CD4-positive, alpha-beta T cell (primary cell): ENCODE results near the gene MYO1D. TPM values are rescaled to one million over a fixed set of nuclear protein-coding genes. Genes with fewer than 3 reads are reported as not detected.

ENCODE experiments used
- ATAC-seq: fragments of 200-7000 bp; cut with Tn5 transposase; one replicate; pipeline ENCODE4 v1.10.0; 2022; ENCODE audit warnings: mild to moderate bottlenecking; ENCODE audit not compliant: poor library complexity
- CTCF ChIA-PET: fragments of 350-600 bp; sonication (Branson Sonifier 250); formaldehyde crosslinking; loops from one replicate; lab custom pipeline; 2021; ENCODE audit warnings: antibody characterized with exemption, inconsistent platforms; lab: Charles Lee
- POLR2A ChIA-PET: fragments of 350-600 bp; sonication (Branson Sonifier 250); formaldehyde crosslinking; loops from one replicate; lab custom pipeline; 2021; ENCODE audit warnings: antibody characterized with exemption, inconsistent platforms; lab: Charles Lee
- DNase-seq, 14 experiments: peaks; one replicate each; pipeline ENCODE4 v3.0.0-alpha.2; 2013 to 2020; ENCODE audit warnings: mixed read lengths in 2 of 14
- H3K27ac ChIP-seq, 2 donors: one replicate each; pipeline versions ENCODE4 v1.5.1 to v1.7.0; 2013; ENCODE audit warnings: low read length in 2 of 2, low read depth in 1 of 2, mild to moderate bottlenecking in 1 of 2
- H3K27me3 ChIP-seq, 2 experiments: 1 replicate in 1 of 2; 2 replicates in 1 of 2; pipeline versions ENCODE4 v1.6.1 to v1.7.0; 2013; ENCODE audit warnings: low read length in 2 of 2, control low read depth in 1 of 2, mild to moderate bottlenecking in 1 of 2, moderate library complexity in 1 of 2; ENCODE audit not compliant: insufficient read depth in 2 of 2, control insufficient read depth in 1 of 2
- H3K36me3 ChIP-seq: one replicate; pipeline ENCODE4 v1.6.1; 2013; ENCODE audit warnings: low read length, control low read depth; ENCODE audit not compliant: insufficient read depth
- H3K4me1 ChIP-seq: one replicate; pipeline ENCODE4 v1.6.1; 2013; ENCODE audit warnings: low read length, control low read depth; ENCODE audit not compliant: insufficient read depth
- H3K4me3 ChIP-seq: one replicate; pipeline ENCODE4 v1.5.1; 2013; ENCODE audit warnings: mild to moderate bottlenecking, low read length, moderate library complexity
- H3K9me3 ChIP-seq, 2 experiments: 1 replicate in 1 of 2; 2 replicates in 1 of 2; pipeline versions ENCODE4 v1.6.1 to v1.7.0; 2013; ENCODE audit warnings: low read length in 2 of 2, mild to moderate bottlenecking in 2 of 2, control low read depth in 1 of 2, moderate library complexity in 1 of 2; ENCODE audit not compliant: control insufficient read depth in 1 of 2, insufficient read depth in 1 of 2
- H3K27ac Mint-ChIP-seq: one replicate; pipeline ENCODE4 v1.8.0; 2020; ENCODE audit warnings: mixed read lengths
- H3K27me3 Mint-ChIP-seq: one replicate; pipeline ENCODE4 v1.8.0; 2021; ENCODE audit warnings: mixed read lengths
- H3K36me3 Mint-ChIP-seq: one replicate; pipeline ENCODE4 v1.8.0; 2021; ENCODE audit warnings: low read depth, mixed read lengths
- H3K4me1 Mint-ChIP-seq: one replicate; pipeline ENCODE4 v1.8.0; 2021; ENCODE audit warnings: low read depth, mixed read lengths
- H3K4me3 Mint-ChIP-seq: one replicate; pipeline ENCODE4 v1.8.0; 2020; ENCODE audit warnings: mild to moderate bottlenecking, mixed read lengths
- H3K9me3 Mint-ChIP-seq: one replicate; pipeline ENCODE4 v1.8.0; 2020; ENCODE audit warnings: mixed read lengths
- intact Hi-C, 2 experiments: fragments of 100-400 bp; cut with DNase I in 1 of 2; cut with micrococcal nuclease in 1 of 2; formaldehyde crosslinking; loops; one replicate each; pipeline versions ENCODE4 v1.15.1 to v1.9.0; 2023 to 2025; cut with DNase I, micrococcal nuclease
- total RNA-seq, 174 experiments: library from RNA in 2 of 174; stranded (reverse) in 2 of 174; gene quantifications; one replicate each; pipeline ENCODE4 v1.2.3 and lab custom pipeline; 2021 to 2026
- TF ChIP-seq, protein P1 (sequence below): fragments of 200-600 bp; IDR thresholded peaks from one replicate; pipeline ENCODE4 v1.8.0; 2022; ENCODE audit warnings: antibody characterized with exemption, mild to moderate bottlenecking

Gene MYO1D
- total RNA-seq, 2 experiments from 2014 or later: 5.8 to 6.4 TPM

DNA sequence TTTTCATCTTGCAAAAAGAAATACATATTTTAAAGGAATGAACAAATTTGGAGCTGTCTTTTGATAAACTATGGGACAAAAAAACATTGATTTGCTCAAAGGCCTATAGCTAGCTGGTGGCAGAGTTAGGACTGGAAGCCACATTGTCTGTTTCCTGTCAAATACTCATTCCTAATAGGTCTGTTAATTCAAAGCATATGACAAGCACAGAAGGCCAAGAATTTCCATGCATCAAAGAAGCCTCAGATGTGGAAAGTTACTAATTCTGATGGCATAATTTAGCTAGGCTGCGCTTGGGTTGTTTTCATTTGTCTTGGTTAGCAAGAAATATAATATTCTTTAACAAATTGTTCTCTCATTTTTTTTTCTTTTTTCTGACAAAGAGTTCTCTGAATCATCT lies 292.1 kb downstream of the MYO1D start:
- intact Hi-C loops: no loop called here
- no peak overlapping the region for H3K27ac Mint-ChIP-seq
- H3K4me3 ChIP-seq: no peak overlapping the region
- peaks cover 8% of the 10 kb centered on the region for H3K9me3 Mint-ChIP-seq
- H3K4me1 Mint-ChIP-seq: no peaks in the 10 kb centered on the region
- DNase-seq (no peak), ATAC-seq (no peak)
- no peaks in the 10 kb centered on the region for H3K27me3 ChIP-seq
- H3K36me3 ChIP-seq: no peaks in the 10 kb centered on the region
- no peak overlapping the region for H3K4me3 Mint-ChIP-seq
- CTCF ChIA-PET: no interaction called here
- H3K9me3 ChIP-seq: peaks cover 5 to 20% of the 10 kb centered on the region in 2 experiments
- H3K4me1 ChIP-seq: no peaks in the 10 kb centered on the region
- TF ChIP-seq, protein P1, sequence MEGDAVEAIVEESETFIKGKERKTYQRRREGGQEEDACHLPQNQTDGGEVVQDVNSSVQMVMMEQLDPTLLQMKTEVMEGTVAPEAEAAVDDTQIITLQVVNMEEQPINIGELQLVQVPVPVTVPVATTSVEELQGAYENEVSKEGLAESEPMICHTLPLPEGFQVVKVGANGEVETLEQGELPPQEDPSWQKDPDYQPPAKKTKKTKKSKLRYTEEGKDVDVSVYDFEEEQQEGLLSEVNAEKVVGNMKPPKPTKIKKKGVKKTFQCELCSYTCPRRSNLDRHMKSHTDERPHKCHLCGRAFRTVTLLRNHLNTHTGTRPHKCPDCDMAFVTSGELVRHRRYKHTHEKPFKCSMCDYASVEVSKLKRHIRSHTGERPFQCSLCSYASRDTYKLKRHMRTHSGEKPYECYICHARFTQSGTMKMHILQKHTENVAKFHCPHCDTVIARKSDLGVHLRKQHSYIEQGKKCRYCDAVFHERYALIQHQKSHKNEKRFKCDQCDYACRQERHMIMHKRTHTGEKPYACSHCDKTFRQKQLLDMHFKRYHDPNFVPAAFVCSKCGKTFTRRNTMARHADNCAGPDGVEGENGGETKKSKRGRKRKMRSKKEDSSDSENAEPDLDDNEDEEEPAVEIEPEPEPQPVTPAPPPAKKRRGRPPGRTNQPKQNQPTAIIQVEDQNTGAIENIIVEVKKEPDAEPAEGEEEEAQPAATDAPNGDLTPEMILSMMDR: no peak
- H3K27ac ChIP-seq: no peak overlapping the region
- POLR2A ChIA-PET: interaction anchor here (1.0 kb wide), 1 partner anchor 31 kb away, joined by 3 read pairs; no protein-coding TSS in a partner anchor
- no peaks in the 10 kb centered on the region for H3K36me3 Mint-ChIP-seq
- no peaks in the 10 kb centered on the region for H3K27me3 Mint-ChIP-seq

DNA sequence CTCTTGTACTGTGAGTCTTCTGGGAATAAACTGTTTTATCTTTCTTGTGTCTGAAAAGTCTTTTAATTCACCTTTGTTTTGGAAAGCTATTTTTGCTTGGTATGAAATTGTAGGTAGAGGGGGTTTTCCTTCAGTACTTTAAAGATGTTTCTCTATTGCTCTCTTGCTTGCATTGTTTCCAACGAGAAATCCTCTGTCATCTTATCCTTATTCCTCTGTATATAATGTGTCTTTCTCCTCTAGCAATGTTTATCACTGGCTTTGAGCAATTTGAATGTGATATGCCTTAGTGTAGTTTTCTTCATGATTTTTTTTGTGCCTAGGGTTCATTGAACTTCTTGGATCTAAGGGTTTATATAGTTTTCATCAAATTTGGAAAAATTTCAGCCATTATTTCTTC lies 293.9 kb downstream of the MYO1D start:
- ChIA-PET CTCF (no interaction called here), POLR2A (no interaction called here)
- DNase-seq: no peak
- Mint-ChIP-seq H3K4me3 (no peak overlapping the region), H3K27me3 (no peaks in the 10 kb centered on the region), H3K9me3 (peaks cover 8% of the 10 kb centered on the region), H3K36me3 (no peaks in the 10 kb centered on the region), H3K4me1 (no peaks in the 10 kb centered on the region), H3K27ac (no peak overlapping the region)
- no peaks in the 10 kb centered on the region for H3K4me1 ChIP-seq
- intact Hi-C loops: no loop called here
- H3K4me3 ChIP-seq: no peak overlapping the region
- no peak for ATAC-seq
- H3K27ac ChIP-seq: no peak overlapping the region
- peaks cover 5 to 20% of the 10 kb centered on the region in 2 experiments for H3K9me3 ChIP-seq
- TF ChIP-seq, protein P1: no peak
- H3K36me3 ChIP-seq: no peaks in the 10 kb centered on the region
- no peaks in the 10 kb centered on the region for H3K27me3 ChIP-seq

DNA sequence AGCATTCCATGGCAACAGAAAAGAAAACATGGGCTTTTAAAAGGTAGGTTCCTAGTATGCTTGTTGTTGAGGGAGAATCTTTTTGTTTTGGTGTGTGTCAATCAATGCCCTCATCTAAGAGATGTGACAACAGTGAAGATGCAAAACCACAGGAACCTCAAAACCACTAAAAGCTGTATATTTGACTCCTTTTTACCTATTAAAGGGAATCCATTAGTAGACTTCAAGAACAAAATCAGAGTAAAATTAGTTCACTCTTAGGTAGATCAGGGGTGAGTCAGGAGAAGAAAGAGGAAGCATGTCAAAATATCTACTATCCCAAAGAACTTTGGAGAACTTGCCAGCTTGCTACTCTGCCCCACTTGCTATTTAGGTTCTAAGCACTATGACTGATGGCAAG lies 301.1 kb downstream of the MYO1D start:
- ChIA-PET CTCF (no interaction called here), POLR2A (interaction anchor here (2.0 kb wide), 1 partner anchor 89 kb away, joined by 6 read pairs; the partner anchor contains the start of gene CDK5R1)
- Mint-ChIP-seq H3K27ac (no peak overlapping the region), H3K9me3 (peaks cover 2% of the 10 kb centered on the region), H3K4me1 (peaks cover 17% of the 10 kb centered on the region), H3K36me3 (no peaks in the 10 kb centered on the region), H3K4me3 (no peak overlapping the region), H3K27me3 (no peaks in the 10 kb centered on the region)
- peak in 3 of 14 experiments; percentile 26 to 35 (median 33) for DNase-seq
- no peak overlapping the region for H3K4me3 ChIP-seq
- TF ChIP-seq, protein P1: no peak
- no peaks in the 10 kb centered on the region for H3K27me3 ChIP-seq
- no peaks in the 10 kb centered on the region for H3K36me3 ChIP-seq
- peaks cover 4% of the 10 kb centered on the region for H3K4me1 ChIP-seq
- peaks cover 0 to 4% of the 10 kb centered on the region in 2 experiments for H3K9me3 ChIP-seq
- no peak overlapping the region for H3K27ac ChIP-seq
- intact Hi-C loops: no loop called here
- peak; percentile 39 for ATAC-seq
